ENCODE measurements around the gene MMP24.

MMP24 gene

GRCh38 chr20:35206802-35207201, 19.7 kb upstream of the MMP24 start:
- DNase-seq (ENCODE audit: low read depth) = no peak
- TF ChIP-seq CTCF (IDR thresholded peaks at IDR 0.05; ENCODE audit: insufficient read depth, low read depth, low read length, missing control alignments) = no peak
- H3K4me3 ChIP-seq (ENCODE audit: low read length) = no peak overlapping the region

GRCh38 chr20:35207950-35208611, 18.4 kb upstream of the MMP24 start:
- TF ChIP-seq CTCF (IDR thresholded peaks at IDR 0.05; ENCODE audit: insufficient read depth, low read depth, low read length, missing control alignments) = peak; percentile 79
- peak; percentile 81 for DNase-seq (ENCODE audit: low read depth)
- H3K4me3 ChIP-seq (ENCODE audit: low read length) = no peak overlapping the region

- DNase-seq (ENCODE audit: low read depth) = peak; percentile 91
- no peak for TF ChIP-seq CTCF (IDR thresholded peaks at IDR 0.05; ENCODE audit: insufficient read depth, low read depth, low read length, missing control alignments)
- H3K4me3 ChIP-seq (ENCODE audit: low read length) = no peak overlapping the region
Measured at GRCh38 chr20:35215066-35215956, 11.2 kb upstream of the MMP24 start.

- no peak for TF ChIP-seq CTCF (IDR thresholded peaks at IDR 0.05; ENCODE audit: insufficient read depth, low read depth, low read length, missing control alignments)
- no peak overlapping the region for H3K4me3 ChIP-seq (ENCODE audit: low read length)
- no peak for DNase-seq (ENCODE audit: low read depth)
Measured at GRCh38 chr20:35216541-35216940, 9.9 kb upstream of the MMP24 start.

- no peak overlapping the region for H3K4me3 ChIP-seq (ENCODE audit: low read length)
- no peak for DNase-seq (ENCODE audit: low read depth)
- no peak for TF ChIP-seq CTCF (IDR thresholded peaks at IDR 0.05; ENCODE audit: insufficient read depth, low read depth, low read length, missing control alignments)
Measured at GRCh38 chr20:35223941-35224340, 2.5 kb upstream of the MMP24 start.

GRCh38 chr20:35224536-35224935, 2.0 kb upstream of the MMP24 start:
- TF ChIP-seq CTCF (IDR thresholded peaks at IDR 0.05; ENCODE audit: insufficient read depth, low read depth, low read length, missing control alignments) = no peak
- no peak for DNase-seq (ENCODE audit: low read depth)
- H3K4me3 ChIP-seq (ENCODE audit: low read length) = no peak overlapping the region
